ENCODE results near the gene PRKCH. TPM values are rescaled to one million over a fixed set of nuclear protein-coding genes. Genes with fewer than 3 reads are reported as not detected.

Gene PRKCH
- total RNA-seq, 1 experiment from 2014 or later: 2.7 TPM

DNA sequence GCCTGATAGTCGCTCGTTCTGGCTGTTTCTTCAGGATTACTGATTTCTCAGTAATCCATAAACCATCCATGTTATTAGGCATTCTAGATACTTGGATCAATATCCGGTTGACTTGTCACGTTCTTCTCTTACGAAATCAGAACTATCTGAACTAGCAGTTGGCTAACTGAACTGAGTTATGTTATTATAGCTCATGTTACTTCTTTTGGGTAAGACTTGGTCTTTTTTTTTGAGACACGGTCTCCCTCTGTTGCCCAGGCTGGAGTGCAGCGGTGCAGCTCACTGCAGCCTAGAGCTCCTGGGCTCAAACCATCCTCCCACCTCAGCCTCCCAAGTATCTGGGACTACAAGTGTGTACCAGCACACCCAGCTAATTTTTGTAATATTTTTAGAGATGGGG is 178.6 kb downstream of the PRKCH start:
- POLR2A ChIA-PET: no interaction called here

DNA sequence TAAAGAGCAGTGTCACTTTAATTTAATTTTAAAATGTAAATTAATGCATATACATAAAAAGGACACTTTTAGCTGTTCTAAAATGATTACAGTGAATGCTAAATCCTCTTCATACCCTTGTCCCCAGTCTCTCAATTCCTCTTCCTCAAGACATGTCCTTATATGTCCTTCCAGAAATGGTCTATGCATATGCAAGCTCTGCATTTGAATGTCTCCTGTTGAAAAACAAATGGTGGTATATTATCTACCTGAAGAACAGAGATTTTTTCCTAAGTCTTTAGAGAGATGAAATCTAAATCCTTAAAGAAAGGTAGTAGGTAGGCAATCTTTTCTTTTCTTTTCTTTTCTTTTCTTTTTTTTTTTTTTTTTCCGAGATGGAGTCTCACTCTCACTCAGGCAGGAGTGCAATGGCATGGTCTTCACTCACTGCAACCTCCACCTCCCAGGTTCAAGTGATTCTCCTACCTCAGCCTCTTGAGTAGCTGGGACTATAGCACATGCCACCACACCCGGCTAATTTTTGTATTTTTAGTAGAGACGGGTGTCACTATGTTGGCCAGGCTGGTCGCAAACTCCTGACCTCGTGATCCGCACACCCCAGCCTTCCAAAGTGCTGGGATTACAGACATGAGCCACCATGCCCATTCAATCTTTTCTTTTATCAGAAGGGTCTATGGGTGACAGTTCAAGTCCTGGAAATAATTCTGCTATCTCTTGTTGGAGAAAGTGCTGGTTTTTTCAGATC is 180.5 kb downstream of the PRKCH start:
- ChIA-PET CTCF (no interaction called here), POLR2A (no interaction called here)
- Histone ChIP-seq H3K4me1 (ENCODE audit: control insufficient read depth, insufficient read depth, low read length) (no peaks in the 10 kb centered on the region), H3K27ac (ENCODE audit: low read length) (no peak overlapping the region), H3K4me3 (ENCODE audit: low read depth in 2 of 2, low read length in 2 of 2) (no peak overlapping the region), H3K9me3 (ENCODE audit: control insufficient read depth, insufficient read depth, low read depth, low read length) (no peaks in the 10 kb centered on the region), H3K27me3 (ENCODE audit: control insufficient read depth, insufficient read depth, low read length) (no peaks in the 10 kb centered on the region), H3K36me3 (ENCODE audit: control insufficient read depth, insufficient read depth, low read length) (no peaks in the 10 kb centered on the region)
- DNase-seq (ENCODE audit: low read depth, low spot score) (no peak), ATAC-seq (no peak)
- intact Hi-C loops (cut with micrococcal nuclease; ENCODE audit: unreplicated experiment): no loop called here
- BruUV-seq (replicated peaks): no TSS peak
- TF ChIP-seq, protein P1, sequence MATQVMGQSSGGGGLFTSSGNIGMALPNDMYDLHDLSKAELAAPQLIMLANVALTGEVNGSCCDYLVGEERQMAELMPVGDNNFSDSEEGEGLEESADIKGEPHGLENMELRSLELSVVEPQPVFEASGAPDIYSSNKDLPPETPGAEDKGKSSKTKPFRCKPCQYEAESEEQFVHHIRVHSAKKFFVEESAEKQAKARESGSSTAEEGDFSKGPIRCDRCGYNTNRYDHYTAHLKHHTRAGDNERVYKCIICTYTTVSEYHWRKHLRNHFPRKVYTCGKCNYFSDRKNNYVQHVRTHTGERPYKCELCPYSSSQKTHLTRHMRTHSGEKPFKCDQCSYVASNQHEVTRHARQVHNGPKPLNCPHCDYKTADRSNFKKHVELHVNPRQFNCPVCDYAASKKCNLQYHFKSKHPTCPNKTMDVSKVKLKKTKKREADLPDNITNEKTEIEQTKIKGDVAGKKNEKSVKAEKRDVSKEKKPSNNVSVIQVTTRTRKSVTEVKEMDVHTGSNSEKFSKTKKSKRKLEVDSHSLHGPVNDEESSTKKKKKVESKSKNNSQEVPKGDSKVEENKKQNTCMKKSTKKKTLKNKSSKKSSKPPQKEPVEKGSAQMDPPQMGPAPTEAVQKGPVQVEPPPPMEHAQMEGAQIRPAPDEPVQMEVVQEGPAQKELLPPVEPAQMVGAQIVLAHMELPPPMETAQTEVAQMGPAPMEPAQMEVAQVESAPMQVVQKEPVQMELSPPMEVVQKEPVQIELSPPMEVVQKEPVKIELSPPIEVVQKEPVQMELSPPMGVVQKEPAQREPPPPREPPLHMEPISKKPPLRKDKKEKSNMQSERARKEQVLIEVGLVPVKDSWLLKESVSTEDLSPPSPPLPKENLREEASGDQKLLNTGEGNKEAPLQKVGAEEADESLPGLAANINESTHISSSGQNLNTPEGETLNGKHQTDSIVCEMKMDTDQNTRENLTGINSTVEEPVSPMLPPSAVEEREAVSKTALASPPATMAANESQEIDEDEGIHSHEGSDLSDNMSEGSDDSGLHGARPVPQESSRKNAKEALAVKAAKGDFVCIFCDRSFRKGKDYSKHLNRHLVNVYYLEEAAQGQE (IDR thresholded peaks at IDR 0.05; ENCODE audit: insufficient read depth in 1 of 2, low read depth in 2 of 2, low read length in 1 of 2): no peak
- TF ChIP-seq POLR2AphosphoS5 (IDR thresholded peaks at IDR 0.05; ENCODE audit: low read depth, low read length) (no peak), TCF7L2 (IDR thresholded peaks at IDR 0.05; ENCODE audit: low read depth, low read length) (no peak), SIN3A (IDR thresholded peaks at IDR 0.05; ENCODE audit: borderline replicate concordance, insufficient read depth, low read depth, low read length) (no peak)
- TF ChIP-seq, protein P2, sequence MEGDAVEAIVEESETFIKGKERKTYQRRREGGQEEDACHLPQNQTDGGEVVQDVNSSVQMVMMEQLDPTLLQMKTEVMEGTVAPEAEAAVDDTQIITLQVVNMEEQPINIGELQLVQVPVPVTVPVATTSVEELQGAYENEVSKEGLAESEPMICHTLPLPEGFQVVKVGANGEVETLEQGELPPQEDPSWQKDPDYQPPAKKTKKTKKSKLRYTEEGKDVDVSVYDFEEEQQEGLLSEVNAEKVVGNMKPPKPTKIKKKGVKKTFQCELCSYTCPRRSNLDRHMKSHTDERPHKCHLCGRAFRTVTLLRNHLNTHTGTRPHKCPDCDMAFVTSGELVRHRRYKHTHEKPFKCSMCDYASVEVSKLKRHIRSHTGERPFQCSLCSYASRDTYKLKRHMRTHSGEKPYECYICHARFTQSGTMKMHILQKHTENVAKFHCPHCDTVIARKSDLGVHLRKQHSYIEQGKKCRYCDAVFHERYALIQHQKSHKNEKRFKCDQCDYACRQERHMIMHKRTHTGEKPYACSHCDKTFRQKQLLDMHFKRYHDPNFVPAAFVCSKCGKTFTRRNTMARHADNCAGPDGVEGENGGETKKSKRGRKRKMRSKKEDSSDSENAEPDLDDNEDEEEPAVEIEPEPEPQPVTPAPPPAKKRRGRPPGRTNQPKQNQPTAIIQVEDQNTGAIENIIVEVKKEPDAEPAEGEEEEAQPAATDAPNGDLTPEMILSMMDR (IDR thresholded peaks at IDR 0.05): no peak
- in situ Hi-C loops (cut with HindIII; ENCODE audit: low pct_unique_long_range_greater_than_20kb, low sequenced_read_pairs): no loop called here

More for the DNA sequence above, 178.6 kb downstream of the PRKCH start:
- ATAC-seq: no peak
- Histone ChIP-seq H3K36me3 (ENCODE audit: control insufficient read depth, insufficient read depth, low read length) (no peaks in the 10 kb centered on the region), H3K4me3 (ENCODE audit: low read depth in 2 of 2, low read length in 2 of 2) (no peak overlapping the region), H3K4me1 (ENCODE audit: control insufficient read depth, insufficient read depth, low read length) (no peaks in the 10 kb centered on the region), H3K27ac (ENCODE audit: low read length) (no peak overlapping the region), H3K27me3 (ENCODE audit: control insufficient read depth, insufficient read depth, low read length) (no peaks in the 10 kb centered on the region), H3K9me3 (ENCODE audit: control insufficient read depth, insufficient read depth, low read depth, low read length) (no peaks in the 10 kb centered on the region)
- BruUV-seq (replicated peaks): no TSS peak
- TF ChIP-seq, protein P2 (IDR thresholded peaks at IDR 0.05): no peak
- CTCF ChIA-PET: no interaction called here
- intact Hi-C loops (cut with micrococcal nuclease; ENCODE audit: unreplicated experiment): no loop called here
- no peak for DNase-seq (ENCODE audit: low read depth, low spot score)
- in situ Hi-C loops (cut with HindIII; ENCODE audit: low pct_unique_long_range_greater_than_20kb, low sequenced_read_pairs): no loop called here

Measured in Panc1 (cell line).